HG03520 (cell line): Measurements from ENCODE around the gene TOX2.

ENCODE experiments used
- ATAC-seq: cut with Tn5 transposase; IDR thresholded peaks from one replicate; pipeline ENCODE4 v1.9.1; 2021; ENCODE audit warnings: mild to moderate bottlenecking, moderate library complexity; ENCODE audit not compliant: unreplicated experiment

TOX2 gene

GRCh38 chr20:44052166-44052565, 137.5 kb downstream of the TOX2 start:
- ATAC-seq = no peak

DNA sequence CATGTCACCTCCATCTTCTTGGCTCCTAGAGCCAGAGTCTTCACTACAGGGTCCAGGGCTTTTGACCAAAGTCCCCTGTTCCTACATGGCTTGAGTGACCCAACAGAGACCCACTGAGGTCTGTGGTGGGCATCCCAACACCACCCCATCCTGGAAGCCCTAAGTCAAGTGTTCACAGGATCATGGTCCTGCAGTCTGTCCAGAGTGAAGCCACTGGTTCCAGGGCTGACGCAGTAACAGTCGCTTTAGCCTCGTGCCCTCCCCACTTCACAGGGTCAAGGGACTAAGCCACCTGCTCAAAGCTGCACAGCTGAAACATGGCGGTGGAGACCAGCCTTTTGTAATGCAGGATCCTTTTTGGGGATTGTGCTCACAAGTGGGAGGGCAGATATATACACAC, 138.4 kb downstream of the TOX2 start:
- ATAC-seq = no peak

DNA sequence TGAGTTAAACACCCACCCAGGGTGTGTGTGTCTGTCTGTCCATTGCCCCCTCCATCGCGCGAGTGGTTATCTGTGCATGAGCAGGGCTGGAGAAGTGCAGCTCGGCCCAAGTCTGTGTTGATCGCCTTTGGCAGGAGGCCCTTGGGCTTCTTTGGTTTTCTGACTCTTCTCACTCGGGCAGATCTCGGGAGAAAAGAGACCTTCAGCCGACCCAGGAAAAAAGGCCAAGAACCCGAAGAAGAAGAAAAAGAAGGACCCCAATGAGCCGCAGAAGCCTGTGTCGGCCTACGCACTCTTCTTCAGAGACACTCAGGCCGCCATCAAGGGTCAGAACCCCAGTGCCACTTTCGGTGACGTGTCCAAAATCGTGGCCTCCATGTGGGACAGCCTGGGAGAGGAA, 139.5 kb downstream of the TOX2 start:
- ATAC-seq = no peak

DNA sequence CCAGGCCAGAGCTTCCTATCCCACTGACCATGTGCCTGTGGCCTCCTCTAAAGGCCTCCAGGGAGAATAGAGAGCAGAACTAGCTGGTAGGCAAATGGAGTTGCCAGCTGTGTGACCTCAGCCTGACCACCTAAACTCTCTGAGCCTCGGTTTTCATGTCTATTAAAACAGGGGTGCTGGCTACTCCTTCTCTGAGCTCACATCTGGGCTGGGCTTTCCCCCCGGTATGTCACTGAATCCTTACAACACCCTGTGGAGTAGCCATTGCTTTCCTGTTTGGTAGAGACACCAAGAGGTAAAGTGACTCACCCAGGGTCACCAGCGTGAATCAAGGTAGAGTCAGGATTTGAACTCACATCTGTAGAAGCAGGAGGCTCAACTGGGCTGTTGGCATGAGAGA, 140.2 kb downstream of the TOX2 start:
- no peak for ATAC-seq

GRCh38 chr20:44056010-44056698, 141.5 kb downstream of the TOX2 start:
- ATAC-seq = no peak

DNA sequence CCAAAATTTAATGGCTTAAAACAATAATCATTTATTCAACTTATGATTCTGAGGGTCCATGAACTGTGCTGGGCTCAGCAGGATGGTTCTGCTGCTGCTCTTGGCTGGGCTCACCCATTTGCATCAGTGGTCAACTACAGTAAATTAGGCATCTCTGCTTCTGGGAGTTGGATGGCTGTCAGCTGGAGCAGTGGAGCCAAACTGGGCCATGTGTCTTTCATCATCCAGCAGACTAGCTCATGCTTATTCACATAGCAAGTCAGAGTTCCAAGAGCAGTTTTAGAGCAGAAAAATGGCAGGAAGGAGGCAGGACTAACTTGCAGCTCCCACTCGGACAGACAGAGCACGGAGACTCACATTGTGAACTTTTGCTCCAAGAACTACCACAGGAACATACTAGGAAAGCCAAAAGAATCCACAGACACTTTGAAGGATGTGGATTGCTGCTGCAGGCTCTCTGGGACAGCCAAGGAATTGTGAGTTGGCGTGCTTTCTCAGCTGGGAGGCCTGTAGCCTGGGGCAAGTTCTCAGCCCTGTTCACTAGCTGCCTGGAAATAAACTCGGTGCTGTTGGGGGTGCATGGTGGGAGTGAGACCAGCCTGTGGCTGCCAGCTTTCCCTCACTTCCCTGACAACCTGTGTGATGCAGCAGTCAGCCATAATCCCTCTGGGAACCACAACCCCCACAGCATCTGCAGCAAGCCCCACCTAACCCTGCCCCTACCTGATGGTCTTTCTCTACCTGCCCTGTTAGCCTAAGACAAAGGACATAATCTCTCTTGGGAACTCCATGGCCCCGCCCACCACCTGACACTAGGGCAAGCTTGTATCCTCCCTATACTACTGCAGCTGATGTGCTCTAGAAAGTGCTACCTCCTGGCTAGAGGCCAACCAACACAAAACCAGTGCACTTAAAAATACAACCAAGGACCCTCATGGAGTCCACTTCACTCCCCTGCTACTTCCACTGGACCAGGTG, 143.3 kb downstream of the TOX2 start:
- ATAC-seq = no peak

DNA sequence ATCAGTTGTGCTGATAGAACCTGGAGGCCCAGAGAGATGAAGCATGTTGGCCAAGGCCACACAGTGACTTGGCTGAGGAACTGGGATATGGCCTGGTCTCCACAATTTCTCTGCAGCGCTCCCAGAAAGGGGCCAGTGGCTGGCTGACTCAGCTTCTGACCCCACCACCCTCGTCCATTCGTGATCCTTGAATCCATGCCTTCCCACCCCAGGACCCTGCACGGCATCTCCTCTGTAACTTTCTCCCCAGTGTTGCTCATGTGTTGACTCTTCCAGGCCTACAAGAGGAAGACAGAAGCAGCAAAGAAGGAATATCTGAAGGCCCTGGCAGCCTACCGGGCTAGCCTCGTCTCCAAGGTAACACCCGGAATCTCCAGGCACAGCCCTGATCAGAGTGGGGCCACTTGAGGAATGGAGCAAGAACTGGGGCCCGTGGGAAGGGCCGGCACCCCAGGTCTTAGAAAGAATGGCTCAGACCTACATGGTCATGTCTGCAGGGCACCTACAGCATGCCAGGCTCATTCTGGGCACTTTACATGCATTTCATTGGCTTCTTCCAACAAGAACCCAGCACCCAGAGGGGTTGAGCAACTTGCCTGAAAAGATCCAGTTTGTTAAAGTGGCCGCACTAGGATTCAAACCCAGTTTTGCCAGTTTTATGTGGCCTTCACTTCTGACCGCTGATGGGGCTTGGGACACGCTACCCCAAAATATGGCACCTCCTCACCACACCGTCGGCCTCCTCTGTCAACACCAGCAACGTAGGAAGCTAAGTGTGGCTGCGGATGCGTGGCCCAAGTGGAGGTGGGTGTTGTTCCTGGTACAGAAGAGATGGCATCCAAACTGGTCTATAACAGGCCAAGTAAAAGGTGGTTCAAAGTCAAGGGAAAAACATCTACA, 150.1 kb downstream of the TOX2 start:
- ATAC-seq = no peak

DNA sequence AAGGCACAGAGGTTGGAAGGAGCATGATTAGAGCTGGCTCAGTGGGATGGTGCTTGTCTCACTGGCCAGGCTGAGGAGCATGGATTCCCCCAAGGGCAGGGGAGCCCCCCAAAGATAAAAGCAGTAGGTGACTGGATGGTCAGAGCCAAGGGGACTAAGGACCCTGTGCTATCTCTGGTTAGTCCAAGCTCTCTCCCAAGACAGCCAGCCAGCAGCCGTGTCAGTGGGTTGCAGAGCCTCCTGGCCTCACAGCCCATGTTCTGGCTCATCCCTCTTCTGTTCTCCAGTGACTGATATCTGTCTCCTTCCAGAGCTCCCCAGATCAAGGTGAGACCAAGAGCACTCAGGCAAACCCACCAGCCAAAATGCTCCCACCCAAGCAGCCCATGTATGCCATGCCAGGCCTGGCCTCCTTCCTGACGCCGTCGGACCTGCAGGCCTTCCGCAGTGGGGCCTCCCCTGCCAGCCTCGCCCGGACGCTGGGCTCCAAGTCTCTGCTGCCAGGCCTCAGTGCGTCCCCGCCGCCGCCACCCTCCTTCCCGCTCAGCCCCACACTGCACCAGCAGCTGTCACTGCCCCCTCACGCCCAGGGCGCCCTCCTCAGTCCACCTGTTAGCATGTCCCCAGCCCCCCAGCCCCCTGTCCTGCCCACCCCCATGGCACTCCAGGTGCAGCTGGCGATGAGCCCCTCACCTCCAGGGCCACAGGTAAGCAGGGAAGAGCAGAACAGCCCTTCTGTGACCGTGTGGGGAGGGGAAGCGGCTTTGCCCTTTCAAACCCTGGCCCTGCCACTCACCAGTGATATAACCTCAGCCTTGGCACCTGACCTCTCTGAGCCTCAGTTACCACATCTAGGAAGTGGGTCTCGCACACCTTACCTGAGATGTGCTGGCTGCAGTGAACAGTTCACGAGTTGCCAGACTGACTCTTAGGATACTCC, 151.0 kb downstream of the TOX2 start:
- no peak for ATAC-seq

DNA sequence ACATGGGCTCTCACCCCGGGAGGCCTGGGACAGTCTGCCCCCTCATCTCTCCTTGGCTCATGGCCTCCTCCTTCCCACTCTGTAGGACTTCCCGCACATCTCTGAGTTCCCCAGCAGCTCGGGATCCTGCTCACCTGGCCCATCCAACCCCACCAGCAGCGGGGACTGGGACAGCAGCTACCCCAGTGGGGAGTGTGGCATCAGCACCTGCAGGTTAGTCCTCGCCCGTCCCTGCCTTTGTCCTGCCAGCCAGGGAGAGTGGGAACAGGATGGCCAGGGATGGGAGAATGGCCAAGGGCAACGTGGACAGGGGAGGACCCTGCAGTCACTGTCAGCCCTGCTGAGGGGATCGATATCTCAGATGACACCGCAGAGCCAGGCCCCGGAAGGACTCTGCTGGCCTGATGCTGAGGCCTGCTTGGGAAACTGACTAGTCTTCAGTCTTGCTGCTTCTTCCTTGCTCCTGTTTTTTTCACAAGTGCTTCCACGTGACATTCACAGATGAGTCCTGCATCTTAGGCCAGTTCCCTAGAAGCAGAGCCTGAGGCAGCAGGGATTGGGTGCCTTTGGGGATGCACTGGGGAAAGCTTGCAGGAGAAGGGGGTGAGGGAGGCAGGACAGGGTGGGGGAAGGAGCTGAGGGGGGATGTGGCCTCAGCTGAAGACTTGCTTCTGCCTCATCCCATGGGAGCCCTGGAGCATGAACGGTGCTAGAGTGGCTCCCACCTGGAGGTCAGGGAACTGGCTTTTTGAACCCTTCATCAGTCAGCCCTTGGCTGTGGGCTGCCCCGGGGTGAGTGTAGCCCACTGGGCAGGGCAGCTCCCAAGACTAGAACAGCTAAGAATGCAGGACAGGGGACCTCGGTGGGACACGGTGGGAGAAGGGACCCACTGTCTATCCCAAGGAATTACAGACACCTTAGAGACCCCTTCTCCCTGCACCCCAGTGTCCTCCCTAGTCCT, 152.3 kb downstream of the TOX2 start:
- ATAC-seq = no peak

- no peak for ATAC-seq
These were observed 153.0 kb downstream of the TOX2 start for GRCh38 chr20:44067650-44068081.

GRCh38 chr20:44068316-44069201, 153.9 kb downstream of the TOX2 start:
- ATAC-seq = no peak

GRCh38 chr20:44069203-44070011, 154.8 kb downstream of the TOX2 start:
- ATAC-seq = peak; percentile 51

DNA sequence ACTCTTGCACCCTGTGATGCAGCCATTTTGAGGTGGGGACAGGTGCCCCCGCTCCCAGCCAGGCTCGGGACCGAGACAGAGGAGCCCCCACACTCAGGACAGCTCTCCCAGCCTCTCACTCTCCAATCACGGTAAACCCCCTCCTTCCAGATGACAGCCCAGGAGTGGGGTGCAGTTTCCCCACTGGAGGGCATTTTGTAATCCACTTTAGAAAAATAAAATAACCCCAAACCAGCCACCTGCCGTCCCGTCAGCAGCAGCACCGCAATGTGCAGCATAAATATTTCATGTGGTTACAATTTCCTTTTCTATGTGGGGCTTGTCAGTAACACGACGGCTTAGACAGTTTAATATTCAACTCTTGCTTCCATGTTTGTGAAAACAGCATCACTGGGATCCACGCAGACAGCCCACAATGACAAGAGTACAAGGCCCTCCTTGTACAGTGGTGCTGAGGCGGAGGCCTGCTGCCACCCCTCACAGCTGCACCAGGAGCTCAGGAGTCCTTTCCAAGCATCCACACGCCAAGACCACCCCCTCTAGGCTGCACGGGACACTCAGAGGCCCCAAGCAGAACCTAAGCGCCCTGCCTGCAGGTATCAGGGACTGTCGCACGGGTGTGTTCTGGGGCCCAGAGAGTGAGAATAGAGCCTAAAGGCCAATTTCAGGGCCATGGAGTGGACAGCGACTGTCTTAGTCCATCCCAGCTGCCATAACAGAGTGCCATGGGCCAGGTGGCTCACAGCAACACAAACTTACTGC, 155.7 kb downstream of the TOX2 start:
- no peak for ATAC-seq

- no peak for ATAC-seq
These were observed 156.4 kb downstream of the TOX2 start for GRCh38 chr20:44071057-44071456.

- no peak for ATAC-seq
These were observed 157.0 kb downstream of the TOX2 start for GRCh38 chr20:44071526-44072111.

GRCh38 chr20:44072384-44072783, 157.7 kb downstream of the TOX2 start:
- ATAC-seq = no peak
